ENCODE data around the gene FAAH. TPM values are rescaled to one million over a fixed set of nuclear protein-coding genes. Genes with fewer than 3 reads are reported as not detected.

The FAAH gene
- total RNA-seq, 4 donors from 2014 or later = 103 to 199 (median 152) TPM

GRCh38 chr1:46425726-46426125 lies 31.6 kb downstream of the FAAH start:
- WGBS, 2 donors = 69 to 89% methylated on average over 4 of the region's 4 CpGs
- TF ChIP-seq CTCF (IDR thresholded peaks at IDR 0.05) = no peak
- no peak for TF ChIP-seq POLR2A (IDR thresholded peaks at IDR 0.05)
- intact Hi-C loops (cut with DNase I) = no loop called here
- Histone ChIP-seq H3K36me3 (no peaks in the 10 kb centered on the region), H3K4me1 (no peaks in the 10 kb centered on the region), H3K4me3 (replicated peaks in 1 of 3) (no peak overlapping the region), H3K27ac (no peak overlapping the region), H3K9me3 (no peaks in the 10 kb centered on the region), H3K27me3 (no peaks in the 10 kb centered on the region)
- no peak for DNase-seq

DNA sequence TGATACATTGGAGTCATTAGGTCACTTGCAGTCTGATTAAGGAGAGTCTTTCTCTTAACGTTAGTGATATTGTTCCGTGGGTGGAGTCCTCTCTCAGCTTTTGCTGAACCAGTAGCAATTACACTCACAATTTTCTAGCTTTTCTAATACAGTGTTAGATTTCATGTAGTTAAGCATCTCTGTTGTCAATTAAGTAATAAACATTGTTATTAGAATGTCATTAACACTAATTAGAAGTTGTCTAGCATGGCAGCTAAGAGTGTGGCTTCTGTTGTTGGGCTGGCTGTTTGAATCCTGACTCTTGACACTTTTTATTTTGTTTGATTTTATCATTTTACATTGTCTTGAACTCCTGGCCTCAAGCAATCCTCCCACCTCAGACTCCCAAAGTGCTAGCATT lies 33.4 kb downstream of the FAAH start:
- WGBS, 2 donors = 81 to 87% methylated on average over 2 of the region's 2 CpGs
- Histone ChIP-seq H3K4me1 (no peaks in the 10 kb centered on the region), H3K9me3 (no peaks in the 10 kb centered on the region), H3K4me3 (replicated peaks in 1 of 3) (no peak overlapping the region), H3K27me3 (no peaks in the 10 kb centered on the region), H3K36me3 (no peaks in the 10 kb centered on the region), H3K27ac (no peak overlapping the region)
- intact Hi-C loops (cut with DNase I) = no loop called here
- no peak for TF ChIP-seq CTCF (IDR thresholded peaks at IDR 0.05)
- TF ChIP-seq POLR2A (IDR thresholded peaks at IDR 0.05) = no peak
- no peak for DNase-seq

- 82 to 100% methylated on average over 1 of the region's 1 CpG for WGBS, 2 donors
- Histone ChIP-seq H3K27me3 (no peaks in the 10 kb centered on the region), H3K27ac (no peak overlapping the region), H3K4me1 (no peaks in the 10 kb centered on the region), H3K4me3 (replicated peaks in 1 of 3) (no peak overlapping the region), H3K9me3 (no peaks in the 10 kb centered on the region), H3K36me3 (no peaks in the 10 kb centered on the region)
- intact Hi-C loops (cut with DNase I) = no loop called here
- TF ChIP-seq POLR2A (IDR thresholded peaks at IDR 0.05) = no peak
- TF ChIP-seq CTCF (IDR thresholded peaks at IDR 0.05) = no peak
- no peak for DNase-seq
Observed at GRCh38 chr1:46429436-46429835, 35.3 kb downstream of the FAAH start.

GRCh38 chr1:46431695-46432094 lies 37.6 kb downstream of the FAAH start:
- intact Hi-C loops (cut with DNase I) = no loop called here
- Histone ChIP-seq H3K9me3 (no peaks in the 10 kb centered on the region), H3K4me1 (no peaks in the 10 kb centered on the region), H3K4me3 (replicated peaks in 1 of 3) (no peak overlapping the region), H3K36me3 (no peaks in the 10 kb centered on the region), H3K27ac (no peak overlapping the region), H3K27me3 (no peaks in the 10 kb centered on the region)
- DNase-seq = no peak
- WGBS, 2 donors = 74 to 79% methylated on average over 6 of the region's 6 CpGs
- TF ChIP-seq POLR2A (IDR thresholded peaks at IDR 0.05) = no peak
- no peak for TF ChIP-seq CTCF (IDR thresholded peaks at IDR 0.05)

DNA sequence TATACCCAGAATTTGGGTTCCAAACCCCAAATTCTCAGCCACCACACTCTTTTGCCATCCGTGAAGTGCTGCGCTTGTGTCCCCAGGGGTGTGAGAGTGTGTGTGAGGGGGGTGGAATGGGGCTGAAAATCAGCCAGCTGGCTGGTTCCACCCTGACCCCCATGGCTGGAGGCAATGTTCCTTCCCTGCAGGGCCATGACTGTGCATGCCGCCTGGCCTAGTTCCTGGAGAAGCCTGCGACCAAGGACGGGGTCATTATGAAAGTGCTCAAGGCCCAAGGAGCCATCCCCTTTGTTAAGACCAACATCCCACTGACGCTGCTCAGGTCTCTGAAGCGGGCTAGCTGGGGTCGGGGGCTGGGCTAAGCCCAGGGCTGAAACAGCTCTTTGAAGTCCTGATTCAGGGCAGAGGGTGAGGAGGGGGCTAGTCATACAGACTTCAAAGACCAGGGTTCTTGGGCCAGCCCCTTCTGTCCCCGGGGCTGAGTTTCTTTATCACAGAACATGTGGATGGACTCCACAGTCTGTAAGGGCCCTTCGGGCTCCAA lies 38.7 kb downstream of the FAAH start:
- Histone ChIP-seq H3K27me3 (no peaks in the 10 kb centered on the region), H3K4me3 (replicated peaks in 1 of 3) (no peak overlapping the region), H3K4me1 (no peaks in the 10 kb centered on the region), H3K9me3 (no peaks in the 10 kb centered on the region), H3K27ac (no peak overlapping the region), H3K36me3 (no peaks in the 10 kb centered on the region)
- 60 to 87% methylated on average over 6 to 9 of the region's 10 CpGs for WGBS, 2 donors
- no peak for DNase-seq
- intact Hi-C loops (cut with DNase I) = no loop called here
- TF ChIP-seq CTCF (IDR thresholded peaks at IDR 0.05) (no peak), POLR2A (IDR thresholded peaks at IDR 0.05) (no peak)
